ENCODE data around the gene UPF1.

UPF1 gene

DNA sequence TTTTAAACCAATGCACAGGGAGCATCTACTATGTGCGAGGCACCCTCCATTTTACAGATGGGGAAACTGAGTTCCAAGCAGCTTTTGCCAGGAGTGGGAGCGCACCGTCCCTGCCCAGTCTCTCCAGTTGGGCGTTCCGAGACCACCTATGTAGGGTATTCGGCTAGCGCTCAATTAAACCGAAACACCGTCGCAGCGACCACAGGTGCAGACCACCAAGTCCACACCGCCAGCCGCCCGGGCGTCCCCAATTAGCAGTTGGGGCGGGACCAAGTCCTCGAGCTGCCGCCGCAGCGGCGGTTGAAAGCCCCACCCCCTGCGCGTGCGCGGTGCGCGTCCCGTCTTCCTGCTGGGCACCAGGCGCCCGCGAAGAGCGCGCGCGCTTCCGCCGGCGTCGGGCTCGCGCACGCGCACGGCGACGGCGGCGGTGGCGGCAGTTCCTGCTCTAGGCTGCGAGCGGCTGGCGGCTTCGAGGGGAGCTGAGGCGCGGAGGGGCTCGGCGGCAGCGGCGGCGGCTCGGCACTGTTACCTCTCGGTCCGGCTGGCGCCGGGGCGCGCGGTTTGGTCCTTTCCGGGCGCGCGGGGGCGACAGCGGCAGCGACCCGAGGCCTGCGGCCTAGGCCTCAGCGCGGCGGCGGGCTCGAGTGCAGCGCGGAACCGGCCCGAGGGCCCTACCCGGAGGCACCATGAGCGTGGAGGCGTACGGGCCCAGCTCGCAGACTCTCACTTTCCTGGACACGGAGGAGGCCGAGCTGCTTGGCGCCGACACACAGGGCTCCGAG lies at the start of gene UPF1:
Gene UPF1 (plus strand): TSS at position 436 of the 782 bp plus-strand sequence. CDS start 251 bp downstream, at position 687.
- peak; percentile 93 for DNase-seq (ENCODE audit: low read depth)

GRCh38 chr19:18782559-18783225 lies 49.1 kb upstream of the UPF1 start:
- no peak for DNase-seq (ENCODE audit: low read depth)

GRCh38 chr19:18783958-18784785 lies 47.6 kb upstream of the UPF1 start:
- no peak for DNase-seq (ENCODE audit: low read depth)

GRCh38 chr19:18784786-18785120 lies 47.0 kb upstream of the UPF1 start:
- no peak for DNase-seq (ENCODE audit: low read depth)

GRCh38 chr19:18785179-18786124 lies 46.3 kb upstream of the UPF1 start:
- peak; percentile 47 for DNase-seq (ENCODE audit: low read depth)

DNA sequence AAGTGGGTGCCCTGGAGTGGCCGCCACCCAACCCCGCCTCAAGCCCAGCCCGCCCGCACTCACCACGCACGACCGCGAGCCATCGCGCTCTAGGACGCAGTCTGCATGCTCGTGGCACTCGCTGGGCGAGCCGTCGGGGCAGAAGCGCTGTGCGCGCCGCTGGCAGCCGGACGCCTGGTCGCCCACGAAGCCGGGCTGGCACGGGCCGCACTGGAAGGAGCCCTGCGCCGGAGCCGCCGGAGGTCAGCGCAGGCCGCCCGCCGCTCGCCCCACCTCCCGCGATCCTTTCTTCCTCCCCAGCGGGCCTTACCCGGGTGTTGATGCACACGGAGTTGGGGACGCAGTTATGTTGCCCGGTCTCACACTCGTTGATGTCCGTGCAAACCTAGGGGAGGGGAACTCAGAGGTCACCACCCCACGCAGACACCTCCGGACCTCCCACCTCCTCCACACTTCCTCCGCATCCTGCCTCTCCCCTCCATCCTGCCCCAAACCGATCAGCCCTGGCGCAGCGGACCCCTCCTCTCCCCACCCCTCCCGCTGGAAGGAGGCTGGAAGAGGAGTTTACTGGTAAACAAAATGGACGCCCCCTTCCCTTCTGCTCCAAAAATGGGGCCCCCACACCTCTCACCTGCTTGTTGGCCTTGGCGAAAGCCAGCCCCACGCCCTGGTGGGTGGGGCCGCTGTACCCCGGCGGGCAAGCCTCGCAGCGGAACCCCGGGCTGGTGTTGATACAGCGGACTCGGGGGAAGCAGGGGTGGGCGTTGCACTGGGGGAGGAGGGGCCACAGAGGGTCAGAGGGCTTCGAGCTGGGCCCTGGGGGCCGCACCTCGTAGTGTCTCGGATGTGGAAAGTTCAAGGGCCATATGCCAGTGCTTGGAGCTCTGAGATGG lies 43.0 kb upstream of the UPF1 start:
- no peak for DNase-seq (ENCODE audit: low read depth)

GRCh38 chr19:18789422-18789869 lies 42.3 kb upstream of the UPF1 start:
- DNase-seq (ENCODE audit: low read depth): no peak

DNA sequence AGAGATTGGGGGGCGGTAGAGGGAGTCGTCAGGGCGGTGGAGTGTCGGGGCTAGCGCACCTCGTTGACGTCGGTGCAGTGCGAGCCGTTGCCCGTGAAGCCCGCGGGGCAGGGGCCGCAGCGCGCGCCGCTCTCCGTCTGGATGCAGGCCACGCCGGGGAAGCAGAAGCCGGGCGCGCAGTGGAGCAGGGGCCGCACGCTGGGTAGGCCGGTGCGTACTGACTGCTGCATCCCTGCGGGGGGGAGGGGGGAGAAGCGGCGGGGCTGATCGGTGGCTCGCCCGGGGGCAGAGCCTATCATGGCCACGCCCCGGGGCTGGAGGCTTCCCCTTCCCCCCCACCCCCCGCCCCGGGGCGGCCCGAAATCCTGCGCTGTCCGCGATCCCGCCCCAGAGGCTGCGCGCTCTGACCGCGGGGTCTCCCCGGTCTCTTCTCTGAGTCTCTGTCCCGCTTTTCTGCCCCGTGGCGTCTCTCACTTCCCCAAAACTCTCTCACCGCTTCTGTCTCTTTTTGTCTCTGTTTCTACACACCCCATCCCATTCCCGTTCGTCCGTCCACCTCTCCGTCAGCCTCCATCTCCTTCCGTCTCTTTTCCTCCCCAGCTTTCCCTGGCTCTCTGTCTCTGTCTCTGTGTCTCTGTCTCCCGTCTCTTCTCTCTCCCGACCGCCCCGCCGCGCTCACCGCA lies 41.7 kb upstream of the UPF1 start:
- DNase-seq (ENCODE audit: low read depth): no peak

- no peak for DNase-seq (ENCODE audit: low read depth)
Observed at GRCh38 chr19:18790566-18791314, 41.0 kb upstream of the UPF1 start, which contains the start of gene COMP. COMP (minus strand) TSS chr19:18791305; CDS start chr19:18791269, 36 bp downstream.

DNA sequence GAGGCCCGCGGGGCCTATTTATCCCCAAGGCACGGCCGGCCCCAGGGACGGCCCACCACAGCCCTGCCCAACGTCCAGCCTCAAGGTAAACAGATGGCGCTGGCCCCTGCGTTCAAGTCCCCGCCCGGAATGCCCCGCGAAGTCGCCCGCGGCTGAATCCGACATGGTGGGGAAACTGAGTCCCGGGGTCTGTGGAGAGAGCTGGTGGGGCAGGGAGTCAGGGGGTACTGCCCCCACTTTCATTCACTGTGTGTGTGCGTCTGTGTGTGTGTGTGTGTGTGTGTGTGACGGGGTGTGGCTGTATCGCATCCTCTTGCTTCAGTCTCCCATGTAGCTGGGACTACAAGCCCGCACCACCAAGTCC lies 40.5 kb upstream of the UPF1 start:
- no peak for DNase-seq (ENCODE audit: low read depth)

GRCh38 chr19:18792661-18793060 lies 39.1 kb upstream of the UPF1 start:
- no peak for DNase-seq (ENCODE audit: low read depth)

DNA sequence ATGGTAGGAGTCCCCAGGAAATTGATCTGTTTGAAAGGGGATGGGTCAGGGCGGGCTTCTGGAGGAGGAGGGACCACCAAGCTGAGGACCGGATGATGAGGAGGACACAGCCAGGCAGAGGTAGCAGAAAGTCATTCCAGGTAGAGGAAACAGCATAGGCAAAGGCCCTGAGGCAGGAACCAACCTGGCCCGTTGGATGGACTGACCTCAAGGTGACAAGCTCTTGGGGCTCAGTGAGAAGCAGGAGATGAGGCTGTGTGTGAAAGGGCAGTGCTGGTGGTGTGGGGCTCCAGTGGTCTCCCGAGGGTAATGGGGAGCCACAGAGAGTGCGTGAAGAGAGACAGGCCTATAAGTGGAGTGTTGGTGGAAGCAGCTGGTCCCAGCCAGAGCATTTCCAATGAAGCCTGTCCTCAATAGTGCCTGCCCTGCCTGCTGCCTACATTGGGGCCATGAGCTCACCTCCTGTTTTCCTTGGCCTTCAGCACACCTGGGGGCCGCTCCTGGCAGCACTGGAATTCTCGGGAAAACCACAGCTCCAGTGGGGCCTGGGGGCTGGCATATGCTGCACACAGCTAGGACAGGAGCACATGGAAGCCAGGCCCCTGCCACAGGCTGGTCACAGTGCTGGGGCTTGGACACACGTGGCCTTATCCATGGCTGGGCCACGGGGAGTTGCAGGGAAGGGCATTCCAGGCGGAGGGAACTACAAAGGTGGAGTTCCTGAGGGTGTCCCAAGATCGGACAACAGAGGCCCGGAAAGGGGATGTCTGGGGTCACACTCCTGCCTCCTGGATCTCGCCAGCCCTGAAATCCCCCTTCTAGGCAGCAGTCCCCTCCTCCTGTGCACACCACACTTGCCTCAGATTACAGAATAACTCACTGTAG lies 38.4 kb upstream of the UPF1 start:
- no peak for DNase-seq (ENCODE audit: low read depth)

- no peak for DNase-seq (ENCODE audit: low read depth)
Observed at GRCh38 chr19:18794029-18794313, 37.8 kb upstream of the UPF1 start.

DNA sequence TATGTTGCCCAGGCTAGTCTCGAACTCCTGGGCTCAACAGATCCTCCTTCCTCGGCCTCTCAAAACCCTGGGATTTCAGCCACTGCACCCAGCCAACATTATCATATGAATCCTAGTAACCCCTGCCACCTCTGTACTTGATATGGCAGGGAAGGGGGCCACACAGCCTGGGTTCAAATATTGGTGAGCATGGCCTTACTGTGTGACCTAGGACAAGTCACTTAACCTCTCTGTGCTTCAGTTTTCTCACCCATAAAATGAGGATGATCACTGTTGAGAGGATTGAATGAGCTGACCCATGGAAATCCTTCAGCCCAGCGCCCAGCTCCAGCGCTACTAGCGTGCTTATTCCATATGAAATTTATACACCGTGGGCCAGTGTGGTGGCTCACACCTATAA lies 37.1 kb upstream of the UPF1 start:
- no peak for DNase-seq (ENCODE audit: low read depth)

DNA sequence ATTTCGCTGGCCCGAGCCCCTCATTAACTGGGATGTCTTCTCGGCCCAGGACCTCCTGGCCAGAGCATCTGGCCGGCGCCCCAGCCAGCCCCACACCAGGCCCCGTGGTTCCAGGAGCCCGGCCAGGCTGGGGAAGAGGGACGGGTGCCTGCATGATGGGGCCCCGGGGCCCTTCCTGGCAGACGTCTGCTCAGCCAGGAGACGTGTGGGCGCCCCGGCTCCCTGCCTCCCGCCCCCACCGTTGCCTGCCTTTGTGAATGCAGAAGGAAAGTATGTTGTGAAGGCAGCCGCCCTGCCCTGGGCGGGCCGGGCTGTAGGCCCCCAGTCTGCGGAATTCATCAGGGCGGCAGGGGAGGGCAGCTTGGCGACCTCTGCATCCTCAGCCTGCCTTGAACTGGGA lies 36.2 kb upstream of the UPF1 start:
- no peak for DNase-seq (ENCODE audit: low read depth)

DNA sequence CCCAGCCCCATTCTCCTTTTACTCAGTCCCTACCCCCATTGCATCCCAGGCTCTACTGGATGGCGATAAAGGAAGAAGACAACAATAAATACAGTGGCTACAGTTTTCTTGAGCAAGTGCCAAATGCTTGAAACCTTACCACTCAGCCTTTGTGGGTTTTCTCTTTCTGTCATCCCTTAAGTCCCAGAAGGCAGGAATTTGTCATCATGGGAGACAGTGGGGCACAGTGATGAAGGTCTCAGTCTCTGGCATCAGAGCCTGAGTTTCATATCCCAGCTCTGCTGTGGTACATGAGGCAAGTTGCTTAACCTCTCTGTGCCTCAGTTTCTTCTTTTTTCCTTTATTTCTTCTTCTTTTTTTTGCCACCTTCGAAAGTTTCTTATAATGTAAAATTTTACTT lies 35.5 kb upstream of the UPF1 start:
- DNase-seq (ENCODE audit: low read depth): no peak

DNA sequence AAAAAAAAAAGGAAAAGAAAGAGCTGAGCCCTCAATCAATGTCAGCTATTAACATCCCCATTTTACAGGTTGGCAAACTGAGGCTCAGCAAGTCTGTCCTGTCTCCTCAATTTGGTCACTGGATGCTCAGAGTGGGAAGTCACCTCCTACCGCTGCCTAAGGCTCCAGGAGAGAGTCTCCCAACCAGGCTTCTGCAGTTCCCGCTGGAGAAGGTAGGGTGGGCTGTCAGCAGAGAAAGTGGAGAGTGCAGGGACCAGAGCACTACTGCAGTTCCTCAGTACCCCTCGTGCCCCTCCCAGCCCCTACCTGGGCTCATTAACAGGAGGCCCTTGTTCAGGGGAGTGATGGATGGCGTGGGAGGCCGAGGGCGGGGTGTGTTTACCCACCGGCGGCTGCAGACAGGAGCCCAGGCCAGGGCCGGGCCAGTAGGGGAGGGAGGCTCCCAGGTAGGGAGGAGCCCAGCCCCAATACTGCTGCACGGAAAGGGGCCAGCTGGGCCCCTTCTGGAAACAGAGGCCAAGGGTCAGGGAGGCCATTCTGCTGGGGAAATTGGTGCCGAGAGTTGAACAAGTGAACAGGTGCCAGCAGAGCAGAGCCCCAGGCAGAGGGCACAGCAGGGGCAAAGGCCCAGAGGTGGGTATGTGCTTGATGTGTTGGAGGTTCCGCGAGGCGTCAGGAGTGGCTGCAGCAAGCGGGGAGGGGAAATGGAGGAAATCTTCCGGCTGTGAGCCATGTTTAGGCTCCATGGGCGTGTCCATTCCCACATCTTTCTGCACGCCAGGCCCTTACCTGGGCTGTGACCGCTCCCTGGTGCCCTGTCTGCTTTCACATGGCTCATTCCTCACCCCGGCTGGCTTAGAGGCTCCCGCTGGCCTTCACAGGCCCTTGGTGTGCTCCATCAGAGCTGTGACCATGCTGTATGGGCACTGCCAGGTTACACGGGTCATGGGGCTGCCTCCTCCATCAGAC lies 33.1 kb upstream of the UPF1 start:
- DNase-seq (ENCODE audit: low read depth): no peak
